Spleen (tissue), 11 donors: ENCODE measurements around the gene SMOC2. TPM values are rescaled to one million over a fixed set of nuclear protein-coding genes. Genes with fewer than 3 reads are reported as not detected.
A peak's percentile ranks its signal among the peaks of the same experiment; 100 is the strongest.

ENCODE experiments used
- DNase-seq: peaks from one replicate; pipeline ENCODE4 v3.0.0-alpha.2; 2020
- H3K27ac ChIP-seq, 8 donors: fragments of 200-600 bp; sonication (generic) in 7 of 8; 1 replicate in 4 of 8; 2 replicates in 4 of 8; pipeline versions ENCODE4 v1.5.0 to v1.8.0; 2016 to 2021; ENCODE audit warnings: inconsistent platforms in 4 of 8, mild to moderate bottlenecking in 4 of 8, moderate library complexity in 1 of 8
- H3K27me3 ChIP-seq, 7 donors: fragments of 200-600 bp; sonication (generic) in 6 of 7; replicated peaks in 1 of 7; 1 replicate in 4 of 7; 2 replicates in 3 of 7; pipeline versions ENCODE4 v1.5.0 to v1.8.0; 2016 to 2021; ENCODE audit warnings: inconsistent platforms in 3 of 7, mild to moderate bottlenecking in 1 of 7
- H3K36me3 ChIP-seq, 6 donors: fragments of 200-600 bp; sonication (generic) in 5 of 6; 1 replicate in 4 of 6; 2 replicates in 2 of 6; pipeline versions ENCODE4 v1.5.0 to v1.8.0; 2016 to 2021; ENCODE audit warnings: inconsistent platforms in 2 of 6
- H3K4me1 ChIP-seq, 6 donors: fragments of 200-600 bp; sonication (generic) in 5 of 6; 1 replicate in 3 of 6; 2 replicates in 3 of 6; pipeline versions ENCODE4 v1.5.0 to v1.8.0; 2016 to 2021; ENCODE audit warnings: inconsistent platforms in 3 of 6
- H3K4me3 ChIP-seq, 8 donors: fragments of 200-600 bp; sonication (generic) in 7 of 8; 1 replicate in 4 of 8; 2 replicates in 4 of 8; pipeline versions ENCODE4 v1.5.0 to v1.8.0; 2016 to 2021; ENCODE audit warnings: inconsistent platforms in 4 of 8, mild to moderate bottlenecking in 4 of 8, moderate library complexity in 2 of 8
- H3K9me3 ChIP-seq, 8 donors: fragments of 200-600 bp; sonication (generic) in 7 of 8; 1 replicate in 4 of 8; 2 replicates in 4 of 8; pipeline versions ENCODE4 v1.5.0 to v1.8.0; 2016 to 2021; ENCODE audit warnings: inconsistent platforms in 4 of 8
- CTCF ChIP-seq, 11 experiments: fragments of 200-600 bp in 7 of 11; fragments of 450-650 bp in 4 of 11; sonication (generic) in 4 of 11; IDR thresholded peaks in 8 of 11; conservative IDR thresholded peaks in 3 of 11; 1 replicate in 7 of 11; 2 replicates in 4 of 11; pipeline versions ENCODE4 v1.4.0 to v1.8.0; 2016 to 2021; ENCODE audit warnings: antibody characterized with exemption in 11 of 11, inconsistent platforms in 4 of 11, mild to moderate bottlenecking in 1 of 11
- POLR2A ChIP-seq, 3 donors: fragments of 450-650 bp; IDR thresholded peaks; one replicate each; pipeline ENCODE4 v1.5.1; 2017; ENCODE audit warnings: antibody characterized with exemption in 3 of 3, mild to moderate bottlenecking in 1 of 3
- POLR2AphosphoS5 ChIP-seq, 3 donors: sonication (generic); formaldehyde crosslinking; IDR thresholded peaks; one replicate each; pipeline ENCODE4 v1.5.1; 2017; ENCODE audit warnings: antibody characterized with exemption in 3 of 3
- WGBS, 5 donors: extraction: QIAGEN DNeasy Blood & Tissue Kit in 3 of 5; methylation state at CpG; one replicate each; pipeline versions ENCODE4 v1.1.5 to v1.1.7; 2013 to 2018; 5-methylcytosine and 5-hydroxymethylcytosine counted together
- intact Hi-C: fragments of 100-400 bp; cut with DNase I; formaldehyde crosslinking; loops from one replicate; pipeline ENCODE4 v1.15.0; 2023; ENCODE audit warnings: low total_unique reads
- polyA plus RNA-seq, 3 donors: library from polyadenylated mRNA; stranded (reverse); fragments of 200-250 nt; gene quantifications; one replicate each; pipeline ENCODE4 v1.2.1, GENCODE V29; 2013
- total RNA-seq, 7 donors: library from RNA; depleted of rRNA in 3 of 7; stranded (reverse); fragments of >200 nt in 3 of 7; fragmentation: NEBNext Ultra II Directional in 4 of 7; extraction: Animal tissue kit (Norgen Biotek cat#: 25700) in 4 of 7; gene quantifications; one replicate each; pipeline versions ENCODE4 v1.1.0 to v1.2.1, GENCODE V29; 2016 to 2021
- donor health status: healthy with polysubstance abuse.
- donor health status: DM: no; HTN: no; CAD: no; lungs with moderate emphysema.
- donor health status: DM: no; HTN: no; CAD: no.
- donor health status: Bipolar disorder and iron deficiency.
- donor health status: healthy.
- donor health status: DM: no; HTN: no; CAD: no.
- donor health status: DM: yes; HTN: yes; CAD: no.

SMOC2 gene
- total and polyA plus RNA-seq, 10 donors = 0.94 to 7.6 (median 1.8) TPM

- Histone ChIP-seq H3K4me1 (peaks cover 0 to 21% (median 10%) of the 10 kb centered on the region in 6 donors), H3K9me3 (no peaks in the 10 kb centered on the region), H3K4me3 (no peak overlapping the region), H3K36me3 (no peaks in the 10 kb centered on the region), H3K27ac (no peak overlapping the region), H3K27me3 (peaks cover 2 to 64% (median 26%) of the 10 kb centered on the region in 7 donors)
- WGBS, 5 donors = 51 to 58% (median 55%) methylated on average over 8 of the region's 8 CpGs
- no peak for DNase-seq
- intact Hi-C loops = no loop called here
- TF ChIP-seq CTCF (IDR thresholded peaks at IDR 0.05 in 8 of 11, conservative IDR thresholded peaks at IDR 0.05 in 3 of 11) (no peak), POLR2AphosphoS5 (IDR thresholded peaks at IDR 0.05) (no peak), POLR2A (IDR thresholded peaks at IDR 0.05) (no peak)
Measured at GRCh38 chr6:168439794-168440450, 1.1 kb upstream of the SMOC2 start.

GRCh38 chr6:168441434-168442391 lies 729 bp downstream of the SMOC2 start:
- intact Hi-C loops = no loop called here
- Histone ChIP-seq H3K36me3 (no peaks in the 10 kb centered on the region), H3K4me3 (peak overlapping the region in 7 of 8 donors; percentile 1 to 55 (median 16)), H3K27me3 (peaks cover 2 to 79% (median 26%) of the 10 kb centered on the region in 7 donors), H3K4me1 (peaks cover 0 to 21% (median 10%) of the 10 kb centered on the region in 6 donors), H3K27ac (no peak overlapping the region), H3K9me3 (no peaks in the 10 kb centered on the region)
- TF ChIP-seq POLR2A (IDR thresholded peaks at IDR 0.05) (no peak), POLR2AphosphoS5 (IDR thresholded peaks at IDR 0.05) (no peak), CTCF (IDR thresholded peaks at IDR 0.05 in 8 of 11, conservative IDR thresholded peaks at IDR 0.05 in 3 of 11) (no peak)
- whole genome bisulfite sequencing, 5 donors = 6 to 23% (median 7%) methylated on average over 7 to 87 of the region's 87 CpGs
- no peak for DNase-seq

- Histone ChIP-seq H3K4me1 (peaks cover 0 to 21% (median 10%) of the 10 kb centered on the region in 6 donors), H3K27me3 (peaks cover 2 to 79% (median 26%) of the 10 kb centered on the region in 7 donors), H3K4me3 (no peak overlapping the region), H3K36me3 (no peaks in the 10 kb centered on the region), H3K27ac (no peak overlapping the region), H3K9me3 (no peaks in the 10 kb centered on the region)
- intact Hi-C loops = no loop called here
- DNase-seq = no peak
- TF ChIP-seq POLR2A (IDR thresholded peaks at IDR 0.05) = no peak
- TF ChIP-seq CTCF (IDR thresholded peaks at IDR 0.05 in 8 of 11, conservative IDR thresholded peaks at IDR 0.05 in 3 of 11) = no peak
- no peak for TF ChIP-seq POLR2AphosphoS5 (IDR thresholded peaks at IDR 0.05)
- WGBS, 5 donors = 13 to 27% (median 22%) methylated on average over 5 of the region's 5 CpGs
Measured at GRCh38 chr6:168442646-168443045, 1.7 kb downstream of the SMOC2 start.

GRCh38 chr6:168447282-168447681 lies 6.3 kb downstream of the SMOC2 start:
- Histone ChIP-seq H3K27me3 (peaks cover 0 to 56% (median 6%) of the 10 kb centered on the region in 7 donors), H3K4me3 (no peak overlapping the region), H3K9me3 (no peaks in the 10 kb centered on the region), H3K36me3 (no peaks in the 10 kb centered on the region), H3K27ac (no peak overlapping the region), H3K4me1 (peaks cover 0 to under 1% (median 0%) of the 10 kb centered on the region in 6 donors)
- WGBS, 5 donors = 49 to 64% (median 54%) methylated on average over 4 of the region's 4 CpGs
- DNase-seq = no peak
- intact Hi-C loops = no loop called here
- no peak for TF ChIP-seq POLR2A (IDR thresholded peaks at IDR 0.05)
- TF ChIP-seq POLR2AphosphoS5 (IDR thresholded peaks at IDR 0.05) = no peak
- TF ChIP-seq CTCF (IDR thresholded peaks at IDR 0.05 in 8 of 11, conservative IDR thresholded peaks at IDR 0.05 in 3 of 11) = no peak
